HUES64 (cell line): Measurements from ENCODE around the gene CRY2.

Source experiments
- H3K27ac ChIP-seq: 2 replicates; pipeline ENCODE4 v1.7.0; 2013; ENCODE audit warnings: low read depth, low read length, inconsistent platforms
- H3K27me3 ChIP-seq: 2 replicates; pipeline ENCODE4 v1.6.1; 2013; ENCODE audit warnings: mild to moderate bottlenecking, low read length; ENCODE audit not compliant: insufficient read depth
- H3K36me3 ChIP-seq: 2 replicates; pipeline ENCODE4 v1.6.1; 2013; ENCODE audit warnings: mild to moderate bottlenecking, low read length; ENCODE audit not compliant: insufficient read depth
- H3K4me1 ChIP-seq: 2 replicates; pipeline ENCODE4 v1.6.1; 2013; ENCODE audit warnings: mild to moderate bottlenecking, low read length, moderate library complexity; ENCODE audit not compliant: insufficient read depth
- H3K4me3 ChIP-seq: 2 replicates; pipeline ENCODE4 v1.5.1; 2013; ENCODE audit warnings: mild to moderate bottlenecking, low read length, moderate library complexity
- H3K9ac ChIP-seq: 2 replicates; pipeline ENCODE4 v1.6.1; 2013; ENCODE audit warnings: mild to moderate bottlenecking, low read depth, low read length
- H3K9me3 ChIP-seq: 2 replicates; pipeline ENCODE4 v1.6.1; 2013; ENCODE audit warnings: low read depth, low read length; ENCODE audit not compliant: insufficient read depth
- WGBS: fragments of 150-250, 120-280 bp; methylation state at CpG from one replicate; pipeline ENCODE4 v1.1.7; 2013; ENCODE audit warnings: missing lambda C conversion rate; 5-methylcytosine and 5-hydroxymethylcytosine counted together

The CRY2 gene

GRCh38 chr11:45884596-45885185 lies 37.4 kb downstream of the CRY2 start:
- Histone ChIP-seq H3K36me3 (peaks cover 7% of the 10 kb centered on the region), H3K9ac (no peak overlapping the region), H3K4me1 (no peaks in the 10 kb centered on the region), H3K27ac (no peak overlapping the region), H3K9me3 (no peaks in the 10 kb centered on the region), H3K4me3 (no peak overlapping the region), H3K27me3 (peaks cover 9% of the 10 kb centered on the region; the same call in 1 of the 2 replicates)
- WGBS: 87% methylated on average over 10 of the region's 10 CpGs

DNA sequence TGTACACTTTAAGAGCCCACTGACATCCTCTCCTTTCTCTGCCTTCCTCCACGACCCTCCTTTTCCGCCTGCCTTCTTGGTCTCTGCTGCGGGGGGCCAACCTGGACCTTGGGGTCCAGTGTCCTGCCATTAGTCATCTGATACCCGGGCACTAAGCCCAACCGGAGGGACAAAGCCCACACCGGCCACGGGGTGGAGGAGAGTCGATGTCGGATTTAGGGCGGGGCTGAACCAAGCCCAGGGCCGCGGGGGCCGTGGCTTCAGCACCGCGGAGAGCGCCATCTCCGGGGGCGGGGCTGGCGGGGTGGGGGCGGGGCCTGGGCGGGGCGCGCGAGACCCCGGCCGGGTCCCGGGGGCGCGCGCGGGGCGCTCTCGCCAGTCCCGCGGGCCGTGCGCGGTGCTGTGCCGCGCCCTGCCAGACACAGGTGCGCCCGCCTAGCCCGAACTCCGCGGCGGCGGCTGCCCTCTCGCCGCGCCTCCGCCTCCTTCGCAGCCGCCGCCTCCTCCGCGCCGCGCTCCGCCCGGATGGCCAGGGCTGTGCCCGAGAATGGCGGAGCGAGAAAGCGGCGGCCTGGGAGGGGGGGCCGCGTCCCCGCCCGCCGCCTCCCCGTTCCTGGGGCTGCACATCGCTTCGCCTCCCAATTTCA lies 38.1 kb downstream of the CRY2 start, which contains the start of gene MAPK8IP1:
TSS of gene MAPK8IP1 (plus strand) at position 378 of the 647 bp plus-strand sequence. CDS start at position 548, 170 bp downstream.
- WGBS: 1% methylated on average over 73 of the region's 73 CpGs
- peaks cover 7% of the 10 kb centered on the region for H3K36me3 ChIP-seq
- H3K9ac ChIP-seq: peak within 1 kb of the TSS; percentile 59; the same call in 1 of the 2 replicates
- no peak within 1 kb of the TSS; the same call in 1 of the 2 replicates for H3K27ac ChIP-seq
- no peaks in the 10 kb centered on the region for H3K9me3 ChIP-seq
- H3K4me3 ChIP-seq: peak within 1 kb of the TSS; percentile 75
- peaks cover 9% of the 10 kb centered on the region; the same call in 1 of the 2 replicates for H3K27me3 ChIP-seq
- no peaks in the 10 kb centered on the region for H3K4me1 ChIP-seq

DNA sequence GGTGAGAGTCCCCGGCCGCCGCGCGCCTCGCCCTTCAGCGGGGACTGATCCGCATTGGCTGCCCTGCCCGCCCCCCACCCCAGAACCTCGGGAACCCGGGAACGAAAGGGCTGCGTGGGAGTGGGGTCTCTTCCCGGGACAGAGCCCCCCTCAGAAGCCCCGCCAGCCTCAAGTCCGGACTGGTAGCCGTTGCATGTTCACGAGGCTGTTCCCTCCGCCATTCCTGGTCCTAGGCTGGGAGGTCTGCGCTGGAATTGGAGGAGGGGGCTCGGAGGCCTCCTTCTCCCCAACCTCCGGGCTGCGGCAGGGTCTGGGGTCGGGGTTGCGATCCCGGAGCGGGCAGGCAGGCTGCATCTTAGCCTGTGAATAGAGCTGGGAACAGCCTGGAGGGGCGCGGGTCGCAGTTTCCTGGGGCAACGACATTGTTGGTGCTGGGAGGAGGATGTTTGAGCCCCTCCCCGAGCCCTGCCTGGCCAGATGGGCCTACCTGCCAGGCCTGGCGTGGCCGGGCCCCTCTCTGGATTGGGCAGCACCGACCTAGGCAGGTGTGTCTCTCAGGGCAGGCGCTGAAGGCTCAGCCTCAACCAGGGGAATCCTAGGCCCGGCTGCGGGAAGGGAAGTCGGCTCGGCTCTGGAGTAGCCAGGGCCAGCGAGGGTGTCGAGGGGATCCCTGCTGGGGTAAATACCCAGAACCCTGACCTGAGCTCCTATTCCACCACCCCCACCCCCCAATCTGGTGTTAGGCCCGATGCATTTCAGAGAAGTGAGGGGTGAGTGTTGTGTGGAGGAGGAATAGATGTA lies 38.8 kb downstream of the CRY2 start:
- 11% methylated on average over 42 of the region's 43 CpGs for WGBS
- H3K9ac ChIP-seq: peak overlapping the region; percentile 59; the same call in 1 of the 2 replicates
- H3K4me1 ChIP-seq: no peaks in the 10 kb centered on the region
- H3K27me3 ChIP-seq: peaks cover 9% of the 10 kb centered on the region; the same call in 1 of the 2 replicates
- peaks cover 4% of the 10 kb centered on the region; the same call in 1 of the 2 replicates for H3K36me3 ChIP-seq
- peak overlapping the region; percentile 75 for H3K4me3 ChIP-seq
- no peak overlapping the region; the same call in 1 of the 2 replicates for H3K27ac ChIP-seq
- H3K9me3 ChIP-seq: no peaks in the 10 kb centered on the region

GRCh38 chr11:45886816-45887520 lies 39.7 kb downstream of the CRY2 start:
- no peaks in the 10 kb centered on the region for H3K4me1 ChIP-seq
- 88% methylated on average over 4 of the region's 4 CpGs for WGBS
- H3K27me3 ChIP-seq: peaks cover 9% of the 10 kb centered on the region; the same call in 1 of the 2 replicates
- H3K9me3 ChIP-seq: no peaks in the 10 kb centered on the region
- H3K27ac ChIP-seq: no peak overlapping the region
- no peaks in the 10 kb centered on the region for H3K36me3 ChIP-seq
- no peak overlapping the region for H3K9ac ChIP-seq
- H3K4me3 ChIP-seq: peak overlapping the region; percentile 75; the same call in 1 of the 2 replicates

DNA sequence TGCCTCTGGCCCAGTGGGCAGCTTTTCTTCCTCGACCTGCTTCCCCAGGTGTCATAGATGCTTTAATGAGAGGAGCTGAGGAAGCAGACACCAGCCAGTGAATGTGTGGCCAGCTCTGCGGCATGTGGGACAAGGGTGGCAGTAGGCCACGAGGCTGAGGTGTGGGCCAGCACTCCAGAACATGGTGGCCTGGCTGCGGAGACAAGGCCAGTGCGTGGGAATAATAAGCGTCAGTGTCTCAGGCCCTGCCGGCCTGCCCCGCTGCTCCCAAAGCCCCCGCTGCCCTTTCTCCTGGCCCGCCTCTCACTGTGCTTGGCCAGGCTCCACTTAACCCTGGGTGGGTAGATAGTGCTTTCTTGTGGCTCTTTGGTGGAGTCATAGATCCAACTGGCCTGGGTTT lies 40.3 kb downstream of the CRY2 start:
- H3K27me3 ChIP-seq: peaks cover 9% of the 10 kb centered on the region; the same call in 1 of the 2 replicates
- 0 out of 2 replicates have a peak, but pooled peaks cover under 1% of the 10 kb centered on the region for H3K4me1 ChIP-seq
- no peak overlapping the region for H3K9ac ChIP-seq
- 93% methylated on average over 10 of the region's 10 CpGs for WGBS
- H3K9me3 ChIP-seq: no peaks in the 10 kb centered on the region
- no peaks in the 10 kb centered on the region for H3K36me3 ChIP-seq
- no peak overlapping the region for H3K4me3 ChIP-seq
- H3K27ac ChIP-seq: no peak overlapping the region

DNA sequence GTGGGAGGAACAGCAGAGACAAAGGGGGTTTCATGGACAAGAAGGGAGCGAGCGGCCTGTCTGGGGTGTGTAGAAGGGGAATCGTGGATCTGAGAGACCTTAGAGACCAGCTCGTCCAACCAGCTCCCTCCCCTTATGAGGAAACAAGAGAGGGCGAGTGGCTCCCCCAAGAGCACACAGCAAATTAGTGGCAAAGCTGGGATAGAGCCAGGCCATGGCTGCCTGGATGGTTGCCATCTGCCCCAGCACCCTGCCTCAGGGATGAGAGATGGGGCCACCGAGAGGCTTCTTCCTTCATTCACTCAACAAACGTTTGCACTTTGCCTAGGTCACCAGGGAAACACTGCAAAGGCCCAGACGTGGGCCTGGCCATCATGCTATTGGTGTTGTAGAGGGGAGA lies 42.3 kb downstream of the CRY2 start:
- H3K4me1 ChIP-seq: peaks cover 12% of the 10 kb centered on the region
- no peak overlapping the region for H3K9ac ChIP-seq
- peaks cover 9% of the 10 kb centered on the region; the same call in 1 of the 2 replicates for H3K27me3 ChIP-seq
- no peak overlapping the region for H3K4me3 ChIP-seq
- WGBS: 83% methylated on average over 8 of the region's 8 CpGs
- H3K27ac ChIP-seq: no peak overlapping the region
- H3K36me3 ChIP-seq: no peaks in the 10 kb centered on the region
- H3K9me3 ChIP-seq: no peaks in the 10 kb centered on the region

DNA sequence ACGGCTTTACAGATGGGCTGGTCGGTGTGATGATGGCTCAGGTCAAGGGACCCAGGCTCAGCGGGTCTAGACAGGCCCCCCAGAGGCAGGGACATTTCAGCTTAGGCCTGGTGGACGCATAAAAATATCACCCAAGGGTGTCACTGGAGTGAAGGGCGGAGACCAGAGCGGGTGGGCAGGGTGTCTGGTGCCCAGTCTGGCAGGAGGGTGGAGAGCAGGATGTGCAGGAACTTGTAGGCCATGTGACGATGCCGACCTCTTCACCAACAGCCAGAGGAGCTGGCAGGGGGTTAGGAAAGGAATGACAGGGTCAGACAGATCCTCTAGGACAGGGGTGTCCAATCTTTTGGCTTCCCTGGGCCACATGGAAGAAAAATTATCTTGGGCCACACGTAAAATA lies 42.7 kb downstream of the CRY2 start:
- Histone ChIP-seq H3K4me1 (peaks cover 12% of the 10 kb centered on the region), H3K4me3 (no peak overlapping the region), H3K27me3 (peaks cover 9% of the 10 kb centered on the region; the same call in 1 of the 2 replicates), H3K36me3 (no peaks in the 10 kb centered on the region), H3K9me3 (no peaks in the 10 kb centered on the region), H3K27ac (no peak overlapping the region), H3K9ac (no peak overlapping the region)
- 89% methylated on average over 9 of the region's 9 CpGs for WGBS

DNA sequence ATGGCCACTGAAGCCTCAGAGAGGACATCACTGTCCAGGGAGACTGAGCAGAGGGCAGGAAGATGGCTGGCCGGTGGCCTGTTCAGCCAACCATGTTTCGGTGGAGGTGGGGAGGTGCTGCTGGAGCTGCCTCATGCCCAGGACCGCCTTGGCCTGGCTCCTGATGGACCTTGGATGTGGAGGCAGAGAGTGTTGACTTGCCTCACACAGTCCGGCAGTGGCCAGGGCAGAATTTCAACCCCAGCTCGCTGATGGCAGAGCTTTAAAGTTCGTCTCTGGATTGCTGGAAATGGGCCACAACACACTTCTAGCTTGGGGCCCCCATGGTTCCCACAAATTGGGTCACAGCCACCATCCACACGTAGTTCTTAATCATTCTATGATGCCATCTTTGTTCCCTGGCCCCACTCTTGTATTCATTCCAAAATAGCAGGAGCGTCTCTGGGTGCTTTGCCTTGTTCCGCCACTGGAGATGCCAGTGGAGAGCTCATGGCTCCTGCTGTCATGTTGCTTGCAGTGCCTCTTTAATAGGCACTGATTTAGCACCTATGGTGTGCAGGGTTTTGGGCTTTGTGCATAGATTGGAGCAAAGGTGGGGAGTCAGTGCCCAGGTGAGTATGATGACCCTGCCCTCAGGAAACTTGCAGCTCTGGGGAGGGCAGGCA lies 43.7 kb downstream of the CRY2 start:
- H3K9me3 ChIP-seq: no peaks in the 10 kb centered on the region
- no peak overlapping the region for H3K27ac ChIP-seq
- peaks cover 7% of the 10 kb centered on the region; the same call in 1 of the 2 replicates for H3K27me3 ChIP-seq
- 88% methylated on average over 9 of the region's 9 CpGs for WGBS
- no peak overlapping the region for H3K4me3 ChIP-seq
- H3K9ac ChIP-seq: no peak overlapping the region
- peaks cover 12% of the 10 kb centered on the region for H3K4me1 ChIP-seq
- no peaks in the 10 kb centered on the region for H3K36me3 ChIP-seq

DNA sequence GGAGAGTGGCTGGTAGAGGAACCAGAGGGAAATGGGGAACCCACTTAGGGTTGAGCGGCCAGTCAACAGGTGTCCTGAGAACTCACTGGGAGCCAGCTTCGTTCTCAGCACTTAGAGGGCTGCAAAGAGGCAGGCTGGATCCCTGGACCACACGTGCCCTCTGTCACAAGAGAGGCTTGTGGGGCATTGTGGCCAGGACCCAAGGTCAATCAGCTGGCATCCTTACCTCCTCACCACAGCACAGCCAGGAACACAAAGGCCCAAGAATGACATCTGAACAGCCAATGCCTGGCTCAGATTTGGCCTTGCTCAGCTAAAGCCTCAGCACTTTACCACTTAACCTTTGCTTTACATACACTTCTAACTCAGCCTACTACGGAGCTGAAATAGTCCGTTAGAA lies 45.6 kb downstream of the CRY2 start:
- H3K36me3 ChIP-seq: no peaks in the 10 kb centered on the region
- no peak overlapping the region for H3K4me3 ChIP-seq
- H3K27me3 ChIP-seq: no peaks in the 10 kb centered on the region
- WGBS: 73% methylated on average over 5 of the region's 5 CpGs
- no peak overlapping the region for H3K27ac ChIP-seq
- H3K4me1 ChIP-seq: peaks cover 12% of the 10 kb centered on the region
- no peaks in the 10 kb centered on the region for H3K9me3 ChIP-seq
- no peak overlapping the region for H3K9ac ChIP-seq

DNA sequence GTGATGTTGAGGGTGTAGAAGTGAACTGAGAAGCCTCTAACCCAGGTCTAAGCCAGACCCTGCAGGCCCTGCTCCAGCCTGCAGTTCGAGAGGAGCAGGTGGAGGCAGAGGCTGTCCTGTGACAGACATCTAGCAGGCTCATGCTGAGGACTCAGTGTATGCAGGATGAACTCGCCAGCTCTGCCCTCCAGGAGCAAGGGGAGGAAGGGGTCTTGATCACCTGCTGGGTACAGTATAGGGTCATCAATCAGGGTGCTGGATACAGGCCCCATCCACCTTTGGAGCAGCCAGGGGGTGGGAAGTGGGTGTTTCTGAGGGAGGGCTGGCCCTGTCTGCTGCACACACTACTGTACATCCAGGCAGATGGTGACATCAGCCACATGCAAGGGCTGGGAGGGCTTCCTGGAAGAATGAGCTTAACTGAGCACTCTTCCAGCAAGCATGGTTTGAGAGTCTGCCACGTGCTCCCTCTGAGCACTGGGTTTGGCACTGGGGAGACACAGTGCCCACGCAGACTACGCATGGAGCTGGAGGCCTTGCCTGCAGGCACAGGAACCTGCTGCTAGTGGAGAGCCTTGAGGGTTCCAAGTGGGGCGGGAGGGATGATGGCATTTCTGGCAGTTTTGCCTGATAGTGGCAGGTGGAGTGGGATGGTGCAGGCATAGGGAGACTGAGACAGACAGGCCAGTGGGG lies 47.4 kb downstream of the CRY2 start:
- no peaks in the 10 kb centered on the region for H3K9me3 ChIP-seq
- H3K27me3 ChIP-seq: no peaks in the 10 kb centered on the region
- no peak overlapping the region for H3K4me3 ChIP-seq
- WGBS: 86% methylated on average over 6 of the region's 6 CpGs
- peaks cover 17% of the 10 kb centered on the region for H3K4me1 ChIP-seq
- H3K36me3 ChIP-seq: no peaks in the 10 kb centered on the region
- no peak overlapping the region for H3K27ac ChIP-seq
- no peak overlapping the region for H3K9ac ChIP-seq
